IPS-20b (cell line): ENCODE results near the gene PHF11.
"Not testable (repeated sequence)": the region's sequence is repeated elsewhere in the genome, so short reads cannot be mapped to it uniquely, and the experiment has no call there.

Experiments
- H3K27ac ChIP-seq: one replicate; pipeline ENCODE4 v1.5.1; 2013; ENCODE audit warnings: low read length
- H3K27me3 ChIP-seq: 2 replicates; pipeline ENCODE4 v1.6.1; 2013; ENCODE audit warnings: mild to moderate bottlenecking, low read length, inconsistent platforms; ENCODE audit not compliant: insufficient read depth
- H3K36me3 ChIP-seq: 2 replicates; pipeline ENCODE4 v1.6.1; 2013; ENCODE audit warnings: low read depth, mild to moderate bottlenecking, inconsistent platforms, low read length, moderate library complexity; ENCODE audit not compliant: insufficient read depth
- H3K4me1 ChIP-seq: 2 replicates; pipeline ENCODE4 v1.6.1; 2013; ENCODE audit warnings: mild to moderate bottlenecking, control low read depth, inconsistent platforms, low read length, moderate library complexity; ENCODE audit not compliant: insufficient read depth
- H3K4me3 ChIP-seq: 2 replicates; pipeline ENCODE4 v1.5.1; 2013; ENCODE audit warnings: mild to moderate bottlenecking, low read length, inconsistent platforms
- H3K9ac ChIP-seq: 2 replicates; pipeline ENCODE4 v1.6.1; 2013; ENCODE audit warnings: low read depth, mild to moderate bottlenecking, inconsistent platforms, low read length, moderate library complexity
- H3K9me3 ChIP-seq: 2 replicates; pipeline ENCODE4 v1.6.1; 2013; ENCODE audit warnings: mild to moderate bottlenecking, low read depth, low read length, inconsistent platforms; ENCODE audit not compliant: insufficient read depth

PHF11 gene

GRCh38 chr13:49464085-49464484, 31.7 kb upstream of the PHF11 start:
- H3K4me1 ChIP-seq, result no peaks in the 10 kb centered on the region
- H3K27me3 ChIP-seq, result no peaks in the 10 kb centered on the region
- peaks cover 25% of the 10 kb centered on the region for H3K9me3 ChIP-seq
- H3K4me3 ChIP-seq, result no peak overlapping the region
- H3K27ac ChIP-seq, result no peak overlapping the region
- H3K9ac ChIP-seq, result no peak overlapping the region
- H3K36me3 ChIP-seq, result peaks cover 29% of the 10 kb centered on the region

- H3K9ac ChIP-seq, result no peak overlapping the region
- H3K36me3 ChIP-seq, result peaks cover 29% of the 10 kb centered on the region
- H3K4me1 ChIP-seq, result no peaks in the 10 kb centered on the region
- H3K9me3 ChIP-seq, result peaks cover 25% of the 10 kb centered on the region
- H3K27me3 ChIP-seq, result no peaks in the 10 kb centered on the region
- no peak overlapping the region for H3K4me3 ChIP-seq
- no peak overlapping the region for H3K27ac ChIP-seq
Observed at GRCh38 chr13:49464621-49465325, 31.0 kb upstream of the PHF11 start.

- H3K36me3 ChIP-seq, result peaks cover 23% of the 10 kb centered on the region
- H3K9me3 ChIP-seq, result peaks cover 25% of the 10 kb centered on the region
- H3K9ac ChIP-seq, result no peak overlapping the region
- no peaks in the 10 kb centered on the region for H3K27me3 ChIP-seq
- H3K27ac ChIP-seq, result no peak overlapping the region
- no peaks in the 10 kb centered on the region for H3K4me1 ChIP-seq
- H3K4me3 ChIP-seq, result no peak overlapping the region
Observed at GRCh38 chr13:49466292-49466838, 29.4 kb upstream of the PHF11 start.

- Histone ChIP-seq H3K4me3 (no peak overlapping the region), H3K27me3 (no peaks in the 10 kb centered on the region), H3K27ac (no peak overlapping the region), H3K4me1 (no peaks in the 10 kb centered on the region), H3K36me3 (no peaks in the 10 kb centered on the region), H3K9ac (no peak overlapping the region), H3K9me3 (no peaks in the 10 kb centered on the region)
Observed at GRCh38 chr13:49472186-49472585, 23.6 kb upstream of the PHF11 start.

DNA sequence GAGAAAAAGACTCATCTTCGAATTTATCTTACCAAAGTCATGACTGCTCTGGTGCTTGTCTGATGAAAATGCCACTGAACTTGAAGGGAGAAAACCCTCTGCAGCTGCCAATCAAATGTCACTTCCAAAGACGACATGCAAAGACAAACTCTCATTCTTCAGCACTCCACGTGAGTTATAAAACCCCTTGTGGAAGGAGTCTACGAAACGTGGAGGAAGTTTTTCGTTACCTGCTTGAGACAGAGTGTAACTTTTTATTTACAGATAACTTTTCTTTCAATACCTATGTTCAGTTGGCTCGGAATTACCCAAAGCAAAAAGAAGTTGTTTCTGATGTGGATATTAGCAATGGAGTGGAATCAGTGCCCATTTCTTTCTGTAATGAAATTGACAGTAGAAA, 19.2 kb upstream of the PHF11 start:
- no peak overlapping the region for H3K27ac ChIP-seq
- 0 out of 2 replicates have a peak, but pooled peaks cover 3% of the 10 kb centered on the region for H3K36me3 ChIP-seq
- H3K4me3 ChIP-seq, result no peak overlapping the region
- no peak overlapping the region for H3K9ac ChIP-seq
- H3K4me1 ChIP-seq, result no peaks in the 10 kb centered on the region
- H3K27me3 ChIP-seq, result no peaks in the 10 kb centered on the region
- H3K9me3 ChIP-seq, result no peaks in the 10 kb centered on the region

DNA sequence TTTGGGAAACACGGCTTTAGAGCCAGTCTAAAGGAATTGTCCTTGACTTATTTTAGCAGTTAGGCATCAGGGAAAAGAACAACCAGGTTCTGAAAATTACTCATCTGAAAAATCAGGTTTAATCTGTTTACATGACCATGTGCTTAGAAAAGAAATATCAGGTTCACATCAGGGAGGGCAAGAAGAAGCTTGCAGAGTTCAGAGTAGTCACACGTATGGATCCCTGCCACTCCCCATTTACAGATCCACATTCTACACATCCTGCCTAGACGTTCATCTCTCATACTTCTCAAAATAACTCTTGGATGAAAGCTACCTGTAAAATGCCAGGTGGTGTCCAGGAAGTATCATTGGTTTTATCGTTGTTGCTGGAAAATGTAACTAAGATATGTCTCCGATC, 14.0 kb upstream of the PHF11 start:
- Histone ChIP-seq H3K36me3 (0 out of 2 replicates have a peak, but pooled peaks cover 9% of the 10 kb centered on the region), H3K27ac (no peak overlapping the region), H3K9ac (no peak overlapping the region), H3K4me3 (no peak overlapping the region), H3K27me3 (no peaks in the 10 kb centered on the region), H3K9me3 (no peaks in the 10 kb centered on the region), H3K4me1 (no peaks in the 10 kb centered on the region)

GRCh38 chr13:49488563-49488962, 7.2 kb upstream of the PHF11 start:
- H3K4me1 ChIP-seq, result no peaks in the 10 kb centered on the region
- no peak overlapping the region for H3K9ac ChIP-seq
- H3K27ac ChIP-seq, result no peak overlapping the region
- no peaks in the 10 kb centered on the region for H3K27me3 ChIP-seq
- 0 out of 2 replicates have a peak, but pooled peaks cover 5% of the 10 kb centered on the region for H3K36me3 ChIP-seq
- no peak overlapping the region for H3K4me3 ChIP-seq
- H3K9me3 ChIP-seq, result no peaks in the 10 kb centered on the region

DNA sequence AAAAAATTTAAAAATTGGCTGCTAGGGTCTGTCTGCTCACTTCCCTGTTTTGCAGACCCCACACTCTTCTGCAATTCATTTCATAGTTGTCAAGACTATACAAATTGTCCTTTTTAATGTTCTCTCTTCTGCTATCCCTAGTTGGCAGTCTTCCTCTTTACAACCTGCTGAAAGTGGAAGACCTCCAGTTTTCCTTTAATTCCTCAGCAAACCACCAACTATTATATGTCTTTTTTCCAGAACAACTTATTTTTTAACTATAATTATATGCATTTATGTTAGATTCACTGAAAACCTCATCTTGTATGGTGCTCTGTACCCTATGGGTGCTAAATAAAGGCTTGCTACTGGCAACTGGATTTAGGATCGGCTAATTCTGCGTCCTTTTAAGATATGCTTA, 1.1 kb upstream of the PHF11 start:
- no peaks in the 10 kb centered on the region for H3K4me1 ChIP-seq
- H3K9ac ChIP-seq, result no peak overlapping the region
- H3K9me3 ChIP-seq, result no peaks in the 10 kb centered on the region
- H3K4me3 ChIP-seq, result peak overlapping the region; percentile 84; the same call in 1 of the 2 replicates
- no peaks in the 10 kb centered on the region for H3K36me3 ChIP-seq
- no peak overlapping the region for H3K27ac ChIP-seq
- no peaks in the 10 kb centered on the region for H3K27me3 ChIP-seq

GRCh38 chr13:49496837-49497236, 1.1 kb downstream of the PHF11 start:
- H3K9me3 ChIP-seq, H3K4me1 ChIP-seq, H3K9ac ChIP-seq, H3K27me3 ChIP-seq, H3K36me3 ChIP-seq, H3K27ac ChIP-seq: not testable (repeated sequence)
- peak overlapping the region; percentile 76; the same call in 1 of the 2 replicates for H3K4me3 ChIP-seq

DNA sequence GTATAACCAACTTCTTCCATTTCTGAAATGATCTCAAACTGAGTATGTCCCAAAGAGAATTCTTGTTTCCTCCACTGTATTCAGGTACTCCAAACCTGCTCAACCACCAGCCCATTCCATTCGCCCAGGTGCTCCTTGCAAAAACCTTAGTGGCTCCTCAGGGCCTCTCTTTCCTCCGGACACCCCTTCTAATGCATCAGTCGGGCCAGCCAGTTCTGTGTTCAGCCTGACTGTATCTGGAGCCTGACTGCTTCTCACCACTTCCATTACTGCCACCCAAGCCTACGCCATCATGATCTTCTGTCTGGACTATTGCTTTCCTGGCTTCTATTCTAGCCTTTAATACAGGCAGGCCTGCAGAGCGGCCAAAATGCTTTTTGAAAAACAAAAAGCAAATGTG, 1.5 kb downstream of the PHF11 start:
- H3K27ac ChIP-seq, result no peak overlapping the region
- H3K27me3 ChIP-seq, result no peaks in the 10 kb centered on the region
- H3K4me3 ChIP-seq, result no peak overlapping the region
- no peaks in the 10 kb centered on the region for H3K4me1 ChIP-seq
- no peak overlapping the region for H3K9ac ChIP-seq
- H3K36me3 ChIP-seq, result no peaks in the 10 kb centered on the region
- H3K9me3 ChIP-seq, result no peaks in the 10 kb centered on the region

DNA sequence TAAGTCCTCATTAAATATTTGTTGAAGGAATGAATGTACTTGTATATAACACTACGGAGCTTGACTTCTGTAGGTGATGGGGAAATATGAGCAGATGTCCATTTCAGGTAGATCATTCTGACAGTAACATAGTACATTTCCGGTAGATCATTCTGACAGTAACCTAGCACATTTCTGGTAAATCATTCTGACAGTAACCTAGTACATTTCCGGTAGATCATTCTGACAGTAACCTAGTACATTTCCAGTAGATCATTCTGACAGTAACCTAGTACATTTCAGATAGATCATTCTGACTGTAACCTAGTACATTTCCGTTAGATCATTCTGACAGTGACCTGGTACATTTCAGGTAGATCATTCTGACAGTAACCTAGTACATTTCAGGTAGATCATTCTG, 2.5 kb downstream of the PHF11 start:
- Histone ChIP-seq H3K9ac (no peak overlapping the region), H3K9me3 (no peaks in the 10 kb centered on the region), H3K27me3 (no peaks in the 10 kb centered on the region), H3K4me1 (no peaks in the 10 kb centered on the region), H3K4me3 (no peak overlapping the region), H3K36me3 (no peaks in the 10 kb centered on the region), H3K27ac (no peak overlapping the region)

DNA sequence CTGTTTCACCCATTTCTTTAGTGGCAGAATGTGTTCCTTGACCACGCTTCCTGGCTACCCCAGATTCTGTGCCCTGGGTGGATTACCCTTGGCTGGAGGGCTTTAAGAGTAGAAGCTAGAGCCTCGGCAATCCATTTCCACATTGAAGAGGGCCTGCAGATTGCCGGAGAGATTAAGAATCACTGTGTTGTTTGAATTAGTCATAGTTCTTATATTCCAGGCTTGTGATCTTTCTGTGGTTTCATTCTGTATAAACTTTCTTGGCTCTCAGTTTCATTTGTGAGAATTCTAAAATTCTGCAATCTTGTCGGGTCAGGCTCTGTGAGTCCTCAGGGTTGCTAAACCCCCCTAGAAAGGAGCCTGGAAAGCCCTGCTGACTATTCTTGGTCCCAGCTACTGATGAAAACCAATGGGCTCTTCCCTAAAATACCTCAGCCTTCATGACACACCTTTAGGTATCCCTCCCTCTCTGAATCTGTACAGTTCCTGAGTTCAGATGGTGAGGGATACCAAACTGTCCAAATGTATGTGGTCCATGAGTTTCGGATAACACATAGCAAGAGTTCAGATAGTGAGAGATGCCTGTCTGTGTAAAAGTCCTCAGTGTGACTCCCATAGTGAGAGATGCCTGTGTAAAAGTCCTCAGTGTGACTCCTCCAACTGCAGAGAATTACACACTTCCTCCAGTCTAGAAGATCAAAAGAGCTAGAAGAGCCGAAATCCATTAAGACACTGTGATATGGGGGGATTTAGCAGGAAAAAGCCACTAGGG, 4.3 kb downstream of the PHF11 start:
- H3K27ac ChIP-seq, result no peak overlapping the region

More for the DNA sequence above, 4.3 kb downstream of the PHF11 start:
- H3K27me3 ChIP-seq, result no peaks in the 10 kb centered on the region
- H3K4me3 ChIP-seq, result no peak overlapping the region
- H3K9ac ChIP-seq, result no peak overlapping the region
- H3K36me3 ChIP-seq, result no peaks in the 10 kb centered on the region
- no peaks in the 10 kb centered on the region for H3K9me3 ChIP-seq
- no peaks in the 10 kb centered on the region for H3K4me1 ChIP-seq
